GM12874 (cell line): ENCODE results near the gene MED13L.
A peak's percentile ranks its signal among the peaks of the same experiment; 100 is the strongest.

ENCODE experiments used
- TF ChIP-seq, protein P1 (sequence below): IDR thresholded peaks from 2 replicates; pipeline ENCODE4 v1.5.1; 2011; ENCODE audit warnings: low read depth, mild to moderate bottlenecking, control low read depth, low read length, moderate library complexity; ENCODE audit not compliant: insufficient read depth

MED13L gene

DNA sequence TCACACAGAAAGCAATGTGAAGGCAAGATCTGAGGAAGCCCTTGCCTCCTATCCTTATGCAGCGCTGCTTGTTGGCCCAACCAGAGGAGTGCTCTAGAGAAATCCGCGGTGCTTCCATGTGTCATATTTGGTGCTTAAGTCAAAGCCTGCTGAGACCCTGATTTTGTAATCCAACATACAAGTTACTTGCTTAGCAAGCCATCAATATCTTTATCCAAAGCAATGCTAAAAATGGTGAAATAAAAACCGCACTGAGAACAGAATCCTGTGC, 250.0 kb downstream of the MED13L start:
- TF ChIP-seq, protein P1, sequence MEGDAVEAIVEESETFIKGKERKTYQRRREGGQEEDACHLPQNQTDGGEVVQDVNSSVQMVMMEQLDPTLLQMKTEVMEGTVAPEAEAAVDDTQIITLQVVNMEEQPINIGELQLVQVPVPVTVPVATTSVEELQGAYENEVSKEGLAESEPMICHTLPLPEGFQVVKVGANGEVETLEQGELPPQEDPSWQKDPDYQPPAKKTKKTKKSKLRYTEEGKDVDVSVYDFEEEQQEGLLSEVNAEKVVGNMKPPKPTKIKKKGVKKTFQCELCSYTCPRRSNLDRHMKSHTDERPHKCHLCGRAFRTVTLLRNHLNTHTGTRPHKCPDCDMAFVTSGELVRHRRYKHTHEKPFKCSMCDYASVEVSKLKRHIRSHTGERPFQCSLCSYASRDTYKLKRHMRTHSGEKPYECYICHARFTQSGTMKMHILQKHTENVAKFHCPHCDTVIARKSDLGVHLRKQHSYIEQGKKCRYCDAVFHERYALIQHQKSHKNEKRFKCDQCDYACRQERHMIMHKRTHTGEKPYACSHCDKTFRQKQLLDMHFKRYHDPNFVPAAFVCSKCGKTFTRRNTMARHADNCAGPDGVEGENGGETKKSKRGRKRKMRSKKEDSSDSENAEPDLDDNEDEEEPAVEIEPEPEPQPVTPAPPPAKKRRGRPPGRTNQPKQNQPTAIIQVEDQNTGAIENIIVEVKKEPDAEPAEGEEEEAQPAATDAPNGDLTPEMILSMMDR: no peak

DNA sequence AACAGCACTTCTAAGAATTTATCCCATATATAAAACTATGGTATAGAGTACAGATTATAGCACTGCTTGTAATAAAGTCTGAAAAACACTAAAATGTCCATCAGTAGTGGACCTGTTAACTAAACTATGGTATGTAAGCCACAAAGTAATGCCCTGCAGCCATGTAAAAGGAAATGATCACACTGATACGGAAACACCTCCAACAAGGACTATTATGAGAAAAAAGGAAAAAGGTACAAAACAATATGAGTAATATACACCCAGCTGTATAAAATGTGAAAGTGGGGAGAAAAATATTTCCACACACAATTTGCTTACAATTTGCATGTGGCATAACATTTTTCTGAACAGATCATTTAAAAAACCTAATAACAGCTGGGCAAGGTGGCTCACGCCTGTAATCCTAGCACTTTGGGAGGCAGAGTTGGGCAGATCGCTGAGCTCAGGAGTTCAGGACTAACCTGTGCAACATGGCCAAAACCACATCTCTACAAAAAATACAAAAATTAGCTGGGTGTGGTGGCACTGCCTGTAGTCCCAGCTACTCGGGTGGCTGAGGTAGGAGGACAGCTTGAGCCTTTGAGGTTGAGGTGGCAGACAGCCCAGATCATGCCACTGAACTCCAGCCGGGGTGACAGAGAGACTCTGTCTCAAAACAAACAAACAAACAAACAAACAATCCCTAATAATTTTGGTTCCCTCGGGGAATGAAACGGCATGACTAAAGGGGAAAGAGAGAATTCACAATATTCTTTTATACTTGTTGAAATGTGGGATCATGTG, 250.5 kb downstream of the MED13L start:
- TF ChIP-seq, protein P1: no peak

DNA sequence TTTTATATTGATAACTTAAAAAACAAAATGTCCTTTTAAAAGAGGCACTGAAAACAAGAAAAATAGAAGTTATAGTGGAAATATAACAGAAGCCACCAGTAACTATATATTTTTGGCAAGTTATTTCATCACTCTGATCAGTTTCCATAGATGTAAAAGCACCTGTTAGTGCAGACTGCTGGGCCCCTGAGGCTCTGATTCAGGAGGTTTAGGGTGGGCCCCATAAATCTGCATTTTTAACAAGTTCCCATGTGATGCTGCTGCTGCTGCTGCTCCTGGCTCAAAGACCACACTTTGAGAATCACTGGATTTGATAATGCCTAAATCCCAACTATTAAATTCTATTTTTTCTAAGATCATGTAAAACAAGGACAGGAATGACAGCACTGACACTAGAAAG, 251.1 kb downstream of the MED13L start:
- TF ChIP-seq, protein P1: no peak

DNA sequence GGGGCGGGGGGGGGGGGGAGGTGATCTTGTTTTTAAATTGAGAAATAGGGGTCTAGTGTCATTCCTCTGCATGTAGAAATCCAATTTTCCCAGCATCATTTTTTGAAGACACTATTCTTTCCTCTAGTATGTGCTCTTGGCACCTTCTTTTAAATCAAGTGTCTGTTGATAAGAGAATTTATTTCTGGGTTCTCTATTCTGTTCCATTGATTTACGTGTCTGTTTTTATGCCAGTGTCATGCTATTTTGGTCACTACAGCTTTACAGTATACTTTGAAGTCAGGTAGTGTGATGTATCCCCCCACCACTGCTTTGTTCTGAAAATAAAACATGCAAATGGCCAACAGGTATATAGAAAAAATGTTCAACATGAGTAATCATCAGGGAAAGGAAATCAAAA, 252.7 kb downstream of the MED13L start:
- TF ChIP-seq, protein P1: no peak

DNA sequence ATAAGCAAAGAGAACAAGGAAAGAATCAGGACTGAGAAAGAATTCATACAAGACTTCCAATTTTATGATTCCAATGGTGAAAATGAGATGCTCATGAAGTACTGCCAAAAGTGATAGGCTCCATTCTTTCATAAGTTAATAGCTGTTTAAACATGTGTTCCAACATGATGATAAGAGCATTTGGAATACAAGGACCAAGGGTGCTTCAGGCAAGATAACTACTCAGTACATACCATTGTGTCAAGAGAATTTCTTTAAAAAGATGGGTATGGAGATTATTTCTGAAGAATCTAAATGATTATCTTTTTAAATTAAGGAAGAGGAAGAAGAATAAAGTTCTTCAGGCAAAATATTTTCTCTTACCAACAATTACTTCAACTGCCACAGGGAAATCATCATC, 258.1 kb downstream of the MED13L start:
- TF ChIP-seq, protein P1: no peak

DNA sequence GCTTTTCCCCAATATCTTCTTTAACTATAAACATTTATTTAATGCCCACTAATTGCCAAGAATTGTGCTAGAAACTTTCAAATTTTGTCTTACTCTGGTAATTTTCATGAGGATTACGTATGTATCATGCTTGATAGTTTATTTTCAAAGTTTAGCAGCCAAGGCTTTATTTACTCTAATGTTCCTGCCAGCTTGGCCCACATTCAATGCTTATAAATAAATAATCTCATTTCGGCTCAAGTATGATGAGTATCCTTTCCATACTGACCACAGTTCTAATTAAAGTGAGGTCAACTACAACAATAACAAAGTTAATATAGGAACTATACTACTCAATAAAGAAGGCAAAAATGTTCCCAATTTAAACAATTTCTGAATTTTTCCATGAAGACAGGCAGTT, 259.2 kb downstream of the MED13L start:
- TF ChIP-seq, protein P1: no peak

DNA sequence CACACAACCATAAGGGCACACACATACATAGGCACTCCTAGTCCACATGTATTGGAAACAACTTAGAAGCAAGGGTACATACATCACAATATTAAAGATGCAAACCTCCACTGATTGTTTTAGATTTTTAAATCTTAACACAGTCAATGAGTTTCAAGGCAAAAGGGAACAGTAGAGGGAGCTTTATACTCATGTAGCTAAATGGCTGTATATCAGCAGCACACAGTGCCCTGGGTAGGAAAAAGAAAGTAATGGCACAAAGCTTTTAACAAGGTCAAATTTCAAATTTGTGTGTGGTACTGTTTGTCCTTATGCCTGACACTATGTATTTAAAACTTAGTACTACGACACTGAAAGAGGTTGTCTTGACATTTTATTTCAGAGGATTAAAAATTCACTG, 262.0 kb downstream of the MED13L start:
- TF ChIP-seq, protein P1: peak; percentile 23; the same call in 1 of the 2 replicates
